ENCODE results near the gene TSC22D4. TPM values are rescaled to one million over a fixed set of nuclear protein-coding genes. Genes with fewer than 3 reads are reported as not detected.

Gene TSC22D4
- total RNA-seq, 1 donor from 2014 or later = 68.2 TPM

- peaks cover 4 to 22% of the 10 kb centered on the region in 2 donors for H3K4me1 ChIP-seq
- DNase-seq (ENCODE audit: low spot score in 2 of 2) = peak; percentile 100
- no peaks in the 10 kb centered on the region for H3K9me3 ChIP-seq
- no peaks in the 10 kb centered on the region for H3K27me3 ChIP-seq
- H3K27ac ChIP-seq = peak overlapping the region; percentile 99 to 100
- H3K4me3 ChIP-seq = peak overlapping the region; percentile 74 to 82
- peak in 2 of 3 experiments; percentile 7 to 49 for TF ChIP-seq CTCF (IDR thresholded peaks at IDR 0.05)
- H3K36me3 ChIP-seq = peaks cover 7 to 23% of the 10 kb centered on the region in 2 donors
- intact Hi-C loops (cut with DNase I) = loop anchor here (1.0 to 10.0 kb wide), 5 partner anchors 50 to 438 kb away; partner anchors contain the start of genes GNB2, MBLAC1, TRIP6 and TSC22D4
These were observed 49.9 kb downstream of the TSC22D4 start for GRCh38 chr7:100428967-100429636.

GRCh38 chr7:100428199-100428966, 50.6 kb downstream of the TSC22D4 start, which contains the start of gene ZCWPW1:
Gene ZCWPW1 (minus strand): TSS chr7:100428703. CDS start chr7:100420649, 8,054 bp downstream.
- intact Hi-C loops (cut with DNase I) = loop anchor here (1.0 to 10.0 kb wide), 4 partner anchors 50 to 439 kb away; partner anchors contain the start of genes GNB2, MBLAC1, TRIP6 and TSC22D4
- peak; percentile 87 to 98 for DNase-seq (ENCODE audit: low spot score in 2 of 2)
- Histone ChIP-seq H3K27me3 (no peaks in the 10 kb centered on the region), H3K9me3 (no peaks in the 10 kb centered on the region), H3K27ac (peak within 1 kb of the TSS; percentile 99 to 100), H3K4me3 (peak within 1 kb of the TSS; percentile 74 to 82), H3K36me3 (peaks cover 0 to 15% of the 10 kb centered on the region in 2 donors), H3K4me1 (peaks cover 4 to 22% of the 10 kb centered on the region in 2 donors)
- TF ChIP-seq CTCF (IDR thresholded peaks at IDR 0.05) = no peak

GRCh38 chr7:100427762-100428198, 51.2 kb downstream of the TSC22D4 start:
- no peaks in the 10 kb centered on the region for H3K9me3 ChIP-seq
- no peak for DNase-seq (ENCODE audit: low spot score in 2 of 2)
- peaks cover 4 to 22% of the 10 kb centered on the region in 2 donors for H3K4me1 ChIP-seq
- intact Hi-C loops (cut with DNase I) = loop anchor here (1.0 to 10.0 kb wide), 4 partner anchors 51 to 440 kb away; partner anchors contain the start of genes GNB2, MBLAC1, TRIP6 and TSC22D4
- peak overlapping the region; percentile 99 to 100 for H3K27ac ChIP-seq
- TF ChIP-seq CTCF (IDR thresholded peaks at IDR 0.05) = no peak
- H3K27me3 ChIP-seq = no peaks in the 10 kb centered on the region
- H3K36me3 ChIP-seq = peaks cover 0 to 9% of the 10 kb centered on the region in 2 donors
- H3K4me3 ChIP-seq = peak overlapping the region; percentile 74 to 82

- no peaks in the 10 kb centered on the region for H3K9me3 ChIP-seq
- intact Hi-C loops (cut with DNase I) = loop anchor here (5.0 to 10.0 kb wide), 2 partner anchors 302 to 441 kb away; partner anchors contain the start of genes MBLAC1 and TRIP6
These were observed 52.5 kb downstream of the TSC22D4 start for GRCh38 chr7:100426516-100426915.

More at GRCh38 chr7:100426516-100426915, 52.5 kb downstream of the TSC22D4 start:
- H3K36me3 ChIP-seq = peaks cover 0 to 6% of the 10 kb centered on the region in 2 donors
- no peak for DNase-seq (ENCODE audit: low spot score in 2 of 2)
- peaks cover 4 to 14% of the 10 kb centered on the region in 2 donors for H3K4me1 ChIP-seq
- TF ChIP-seq CTCF (IDR thresholded peaks at IDR 0.05) = no peak
- H3K27ac ChIP-seq = no peak overlapping the region
- no peak overlapping the region for H3K4me3 ChIP-seq
- no peaks in the 10 kb centered on the region for H3K27me3 ChIP-seq

Measured in ascending aorta (tissue), 2 donors.